Esophagus muscularis mucosa (tissue), 3 donors: ENCODE results near the gene PARP9.

Source experiments
- CTCF ChIP-seq, 3 experiments: fragments of 200-600 bp in 2 of 3; fragments of 450-650 bp in 1 of 3; sonication (generic) in 2 of 3; IDR thresholded peaks; one replicate each; pipeline ENCODE4 v1.5.1; 2017 to 2019; ENCODE audit warnings: antibody characterized with exemption in 3 of 3, mild to moderate bottlenecking in 2 of 3, moderate library complexity in 1 of 3
- POLR2A ChIP-seq: fragments of 450-650 bp; IDR thresholded peaks from one replicate; pipeline ENCODE4 v1.6.1; 2017; ENCODE audit warnings: antibody characterized with exemption, moderate library complexity, mild to moderate bottlenecking, low read depth
- POLR2AphosphoS5 ChIP-seq, 2 donors: sonication (generic); formaldehyde crosslinking; IDR thresholded peaks; one replicate each; pipeline ENCODE4 v1.6.1; 2017; ENCODE audit warnings: antibody characterized with exemption in 2 of 2

DNA sequence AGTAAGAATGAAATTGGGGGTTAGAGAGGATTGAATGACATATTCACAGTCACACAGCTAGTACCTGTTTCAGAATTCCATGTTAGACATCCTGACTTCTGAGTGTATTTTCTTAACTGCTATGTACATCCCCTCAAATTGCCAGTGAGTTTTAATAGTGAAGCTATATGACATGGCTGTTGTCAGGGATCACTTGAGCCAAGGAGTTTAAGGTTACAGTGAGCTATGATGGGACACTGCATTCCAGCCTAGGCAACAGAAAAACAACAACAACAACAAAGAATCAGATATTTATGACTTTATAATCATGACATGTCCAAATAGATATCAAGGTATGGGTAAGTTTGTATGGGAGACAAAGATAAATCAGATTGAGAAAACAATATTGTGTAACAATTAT lies 29.9 kb upstream of the PARP9 start:
- no peak for TF ChIP-seq CTCF (IDR thresholded peaks at IDR 0.05)
- TF ChIP-seq POLR2AphosphoS5 (IDR thresholded peaks at IDR 0.05), result no peak
- TF ChIP-seq POLR2A, result no peak
